Motor neuron (in vitro differentiated cells): ENCODE measurements around the gene CSRP3. TPM values are rescaled to one million over a fixed set of nuclear protein-coding genes. Genes with fewer than 3 reads are reported as not detected.
A peak's percentile ranks its signal among the peaks of the same experiment; 100 is the strongest.

Experiments used
- ATAC-seq, 8 experiments: fragments of 200-7000 bp; cut with Tn5 transposase; replicated peaks in 6 of 8; 2 replicates each; pipeline ENCODE4 v1.8.0; 2021; ENCODE audit warnings: mild to moderate bottlenecking in 8 of 8, moderate library complexity in 8 of 8
- H3K27ac ChIP-seq, 2 donors: fragments of 250-450 bp; sonication (Bioruptor Pico); 2 replicates each; pipeline ENCODE4 v1.9.0; 2021; ENCODE audit warnings: antibody characterized with exemption in 2 of 2, mild to moderate bottlenecking in 2 of 2, moderate library complexity in 1 of 2
- H3K4me1 ChIP-seq, 2 donors: fragments of 250-450 bp; sonication (Bioruptor Pico); replicated peaks in 1 of 2; 2 replicates each; pipeline ENCODE4 v1.6.1; 2021; ENCODE audit warnings: antibody characterized with exemption in 2 of 2, mild to moderate bottlenecking in 2 of 2, moderate library complexity in 1 of 2
- H3K4me3 ChIP-seq, 5 donors: fragments of 250-450 bp; sonication (Bioruptor Pico); 2 replicates each; pipeline ENCODE4 v1.9.0; 2021; ENCODE audit warnings: antibody characterized with exemption in 5 of 5, mild to moderate bottlenecking in 5 of 5, moderate library complexity in 4 of 5
- WGBS, 10 experiments: fragments of 450-650 bp; shearing (Covaris generic); methylation state at CpG; one replicate each; pipeline ENCODE4 v1.0.0; 2022; 5-methylcytosine and 5-hydroxymethylcytosine counted together
- in situ Hi-C, 9 experiments: fragments of 400-800 bp; cut with MboI; loops; one replicate each; pipeline ENCODE4 v1.15.0; 2021; ENCODE audit warnings: low sequenced_read_pairs in 9 of 9, low pct_unique_long_range_greater_than_20kb in 2 of 9; ENCODE audit not compliant: unreplicated experiment in 9 of 9
- total RNA-seq, 8 experiments: library from RNA; unstranded; fragments of 300-600 nt; gene quantifications; 2 replicates each; pipeline versions ENCODE4 v1.2.3 to v1.2.4, GENCODE V29; 2022

The CSRP3 gene
- total RNA-seq, 8 experiments from 2014 or later, result 0.32 to 0.71 TPM; not detected in 6

GRCh38 chr11:19194620-19195308, 7.0 kb downstream of the CSRP3 start:
- ATAC-seq, result no peak
- no peak overlapping the region for H3K4me3 ChIP-seq
- H3K4me1 ChIP-seq, result peaks cover 0 to 16% of the 10 kb centered on the region in 2 donors
- H3K27ac ChIP-seq, result no peak overlapping the region
- in situ Hi-C loops, result no loop called here
- 20 to 92% (median 62%) methylated on average over 1 to 4 of the region's 4 CpGs for WGBS, 10 experiments

- in situ Hi-C loops, result no loop called here
- Histone ChIP-seq H3K4me3 (no peak overlapping the region), H3K27ac (no peak overlapping the region), H3K4me1 (peaks cover 0 to 16% of the 10 kb centered on the region in 2 donors)
- ATAC-seq, result peak in 1 of 8 experiments; percentile 62
- WGBS, 10 experiments, result 17 to 80% (median 58%) methylated on average over 1 to 2 of the region's 2 CpGs; no CpG with 5 or more reads in 1 of the 10 experiments
These were observed 7.9 kb downstream of the CSRP3 start for GRCh38 chr11:19193916-19194315.

GRCh38 chr11:19191530-19192169, 10.1 kb downstream of the CSRP3 start:
- Histone ChIP-seq H3K4me1 (peaks cover 15 to 32% of the 10 kb centered on the region in 2 donors), H3K4me3 (no peak overlapping the region), H3K27ac (no peak overlapping the region)
- in situ Hi-C loops, result no loop called here
- no peak for ATAC-seq
- WGBS, 10 experiments, result 44 to 100% (median 70%) methylated on average over 1 to 7 of the region's 7 CpGs; no CpG with 5 or more reads in 2 of the 10 experiments

DNA sequence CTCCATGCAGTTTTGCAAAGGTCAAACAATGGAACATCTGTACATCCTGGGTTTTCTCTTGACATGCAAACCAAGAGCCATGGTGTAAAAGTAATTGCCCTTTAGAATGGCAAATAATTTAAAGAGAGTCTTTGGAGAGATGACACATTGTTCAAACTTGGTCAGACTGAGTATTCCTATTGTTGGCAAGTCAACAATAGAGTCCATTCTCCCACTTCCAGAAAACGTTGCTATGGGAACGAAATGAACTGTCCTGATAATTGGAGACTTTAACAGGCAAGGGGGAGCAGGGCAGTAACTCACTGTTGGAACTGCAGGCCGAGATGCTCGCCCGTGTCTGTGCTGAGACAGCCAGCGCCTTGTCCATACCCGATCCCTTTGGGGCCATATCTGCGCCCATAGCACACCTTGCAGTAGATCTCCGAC, 13.9 kb downstream of the CSRP3 start:
- Histone ChIP-seq H3K4me1 (peaks cover 15 to 22% of the 10 kb centered on the region in 2 donors), H3K27ac (no peak overlapping the region), H3K4me3 (no peak overlapping the region)
- 0 to 89% (median 18%) methylated on average over 1 to 6 of the region's 9 CpGs; no CpG with 5 or more reads in 4 of the 10 experiments for WGBS, 10 experiments
- peak in 5 of 8 experiments; percentile 84 to 89 (median 86) for ATAC-seq
- in situ Hi-C loops, result no loop called here

- peak overlapping the region; percentile 23 to 50 for H3K27ac ChIP-seq
- in situ Hi-C loops, result no loop called here
- 0 to 40% (median 0%) methylated on average over 1 to 3 of the region's 5 CpGs; no CpG with 5 or more reads in 3 of the 10 experiments for WGBS, 10 experiments
- H3K4me3 ChIP-seq, result no peak overlapping the region
- peak in 7 of 8 experiments; percentile 11 to 79 (median 74) for ATAC-seq
- H3K4me1 ChIP-seq, result peaks cover 15 to 22% of the 10 kb centered on the region in 2 donors
These were observed 14.5 kb downstream of the CSRP3 start for GRCh38 chr11:19187114-19187832.

GRCh38 chr11:19185516-19186052, 16.2 kb downstream of the CSRP3 start:
- H3K27ac ChIP-seq, result no peak overlapping the region
- peaks cover 15 to 28% of the 10 kb centered on the region in 2 donors for H3K4me1 ChIP-seq
- in situ Hi-C loops, result no loop called here
- H3K4me3 ChIP-seq, result no peak overlapping the region
- no peak for ATAC-seq
- WGBS, 10 experiments, result 30 to 93% (median 58%) methylated on average over 1 to 5 of the region's 6 CpGs; no CpG with 5 or more reads in 4 of the 10 experiments

DNA sequence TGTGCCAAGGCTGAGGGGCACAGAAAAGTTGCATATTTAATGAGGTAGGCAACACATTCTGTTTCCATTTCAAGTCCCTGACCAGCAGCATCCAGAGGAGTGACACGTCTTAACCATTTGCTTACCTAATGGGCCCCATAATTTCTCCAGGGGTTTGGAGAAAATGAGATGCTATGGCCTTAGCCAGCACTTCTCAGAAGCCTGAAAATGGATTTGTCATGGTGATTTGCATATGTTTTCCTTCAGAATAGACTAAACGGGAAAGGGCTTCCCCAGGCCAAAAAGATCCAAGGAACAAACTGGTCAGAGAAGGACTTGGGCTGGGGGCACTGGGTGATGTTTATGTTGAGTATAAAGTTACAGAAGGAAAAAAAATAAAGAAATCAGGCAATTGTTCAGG, 16.7 kb downstream of the CSRP3 start:
- in situ Hi-C loops, result no loop called here
- WGBS, 10 experiments, result 20 to 80% (median 56%) methylated on average over 1 to 2 of the region's 2 CpGs; no CpG with 5 or more reads in 5 of the 10 experiments
- H3K4me1 ChIP-seq, result peaks cover 15 to 28% of the 10 kb centered on the region in 2 donors
- H3K4me3 ChIP-seq, result no peak overlapping the region
- ATAC-seq, result peak in 1 of 8 experiments; percentile 28
- no peak overlapping the region for H3K27ac ChIP-seq

DNA sequence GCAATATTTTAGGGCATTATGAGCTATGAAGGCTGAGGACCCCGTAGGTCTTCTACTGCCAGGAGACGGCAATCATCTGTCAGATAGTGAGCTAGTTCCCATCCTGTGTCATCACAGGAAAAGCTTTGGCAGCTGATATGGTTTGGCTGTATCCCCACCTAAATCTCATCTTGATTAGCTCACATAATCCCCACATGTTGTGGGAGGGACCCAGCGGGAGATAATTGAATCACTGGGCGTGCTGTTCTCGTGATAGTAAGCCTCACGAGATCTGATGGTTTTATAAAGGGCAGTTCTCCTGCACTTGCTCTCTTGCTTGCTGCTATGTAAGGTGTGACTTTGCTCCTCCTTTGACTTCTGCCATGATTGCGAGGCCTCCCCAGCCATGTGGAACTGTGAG, 18.1 kb downstream of the CSRP3 start:
- Histone ChIP-seq H3K27ac (no peak overlapping the region), H3K4me1 (peaks cover 14 to 27% of the 10 kb centered on the region in 2 donors), H3K4me3 (no peak overlapping the region)
- ATAC-seq, result no peak
- in situ Hi-C loops, result no loop called here
- 24 to 97% (median 82%) methylated on average over 2 to 5 of the region's 7 CpGs; no CpG with 5 or more reads in 5 of the 10 experiments for WGBS, 10 experiments

DNA sequence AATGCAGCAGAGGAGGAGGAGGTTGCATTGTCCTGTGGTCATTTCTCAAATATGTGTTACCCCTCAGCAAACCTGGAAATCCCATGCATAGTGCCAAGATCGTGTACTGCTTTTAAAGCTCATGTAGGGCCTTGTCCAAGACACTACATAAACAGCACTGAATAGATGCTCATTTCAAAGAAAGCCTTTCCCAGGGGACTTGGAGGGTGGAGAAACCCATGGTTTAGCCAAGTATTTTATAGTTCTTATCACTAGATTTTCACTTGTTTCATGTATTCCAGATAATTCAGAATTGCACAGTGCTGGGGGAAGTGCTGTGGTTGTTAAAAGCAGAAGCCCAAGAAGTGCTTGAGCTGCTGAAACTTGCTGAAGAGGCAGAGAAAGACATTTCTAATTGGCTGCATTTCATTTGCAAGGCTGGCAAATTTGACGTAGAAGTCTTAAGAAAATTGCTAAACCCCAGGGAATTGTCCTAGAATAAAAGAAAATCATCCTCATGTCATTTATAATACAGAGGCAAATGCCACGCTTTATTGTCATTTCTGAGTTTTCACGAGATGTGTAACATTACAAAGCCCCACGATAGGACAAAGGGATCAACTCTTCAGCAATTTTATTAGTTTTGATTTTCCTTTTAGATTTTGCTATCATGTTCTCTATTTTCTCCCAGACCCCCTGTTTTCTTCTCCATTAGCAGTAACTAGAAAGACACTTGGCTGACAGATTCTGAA, 20.1 kb downstream of the CSRP3 start:
- no peak for ATAC-seq
- WGBS, 10 experiments, result 67 to 100% (median 81%) methylated on average over 1 to 5 of the region's 5 CpGs
- no peak overlapping the region for H3K4me3 ChIP-seq
- in situ Hi-C loops, result no loop called here
- H3K4me1 ChIP-seq, result peaks cover under 1 to 9% of the 10 kb centered on the region in 2 donors
- no peak overlapping the region for H3K27ac ChIP-seq

DNA sequence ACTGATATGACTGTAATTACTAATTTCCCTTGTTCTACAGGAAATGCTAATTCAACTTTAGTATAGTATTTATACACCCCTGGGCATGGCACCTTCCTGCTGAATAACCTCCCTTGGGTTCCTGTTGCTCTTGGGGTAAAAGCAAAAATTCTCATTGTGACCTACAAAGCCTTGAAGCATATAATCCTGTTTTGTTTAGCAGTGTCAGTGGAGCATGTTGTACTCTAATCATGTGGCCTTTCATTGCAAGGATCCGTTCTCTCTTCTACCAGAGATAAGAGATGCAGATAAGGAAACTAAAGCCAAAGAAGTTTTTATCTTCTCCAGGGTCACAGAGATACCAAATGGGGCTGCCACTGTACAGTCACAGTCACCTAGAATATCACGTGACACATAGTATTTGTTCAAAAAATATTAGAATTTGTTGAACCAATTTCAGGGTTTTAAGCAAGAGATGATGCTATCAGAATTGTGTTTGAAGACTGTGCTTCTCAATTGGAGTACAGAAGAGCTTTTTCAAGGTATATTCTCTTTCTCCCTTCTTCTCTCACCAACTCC, 25.1 kb downstream of the CSRP3 start:
- in situ Hi-C loops, result no loop called here
- ATAC-seq, result no peak
- Histone ChIP-seq H3K27ac (no peak overlapping the region), H3K4me3 (no peak overlapping the region), H3K4me1 (peaks cover 15 to 18% of the 10 kb centered on the region in 2 donors)
- WGBS, 10 experiments, result 29 to 100% (median 100%) methylated on average over 1 to 2 of the region's 2 CpGs; no CpG with 5 or more reads in 3 of the 10 experiments

DNA sequence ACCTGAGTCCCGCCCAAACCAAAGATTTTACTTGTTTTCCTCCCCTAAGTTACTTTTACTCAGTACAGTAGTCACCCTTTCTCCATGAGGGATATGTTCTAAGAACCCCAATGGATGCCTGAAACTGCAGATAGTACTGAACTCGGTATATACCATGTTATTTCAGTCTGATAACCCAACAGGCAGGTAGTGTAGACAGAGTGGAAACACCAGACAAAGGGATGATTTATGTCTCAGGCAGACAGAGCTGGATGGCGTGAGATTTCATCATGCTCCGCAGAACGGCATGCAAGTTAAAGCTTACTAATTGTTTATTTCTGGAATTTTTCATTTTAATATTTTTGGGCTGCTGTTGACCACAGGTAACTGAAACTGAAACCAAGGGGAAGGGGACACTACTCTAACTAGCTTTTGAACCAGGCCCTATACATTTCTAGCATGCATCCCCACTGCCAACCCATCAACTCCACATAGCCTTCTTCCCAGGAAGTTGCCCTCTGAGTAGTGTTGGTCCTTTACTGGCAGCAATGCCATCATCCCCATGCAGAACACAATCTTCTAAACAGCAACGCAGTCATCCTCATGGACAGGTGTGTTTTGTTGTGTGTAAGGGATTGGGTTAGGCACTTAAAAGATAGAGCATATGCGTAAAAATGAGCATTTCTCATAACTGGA, 27.7 kb downstream of the CSRP3 start:
- WGBS, 10 experiments, result 69 to 100% (median 96%) methylated on average over 1 to 7 of the region's 7 CpGs; no CpG with 5 or more reads in 1 of the 10 experiments
- in situ Hi-C loops, result no loop called here
- H3K27ac ChIP-seq, result no peak overlapping the region

More for the DNA sequence above, 27.7 kb downstream of the CSRP3 start:
- H3K4me1 ChIP-seq, result peaks cover 15 to 18% of the 10 kb centered on the region in 2 donors
- no peak overlapping the region for H3K4me3 ChIP-seq
- ATAC-seq, result peak in 5 of 8 experiments; percentile 40 to 90 (median 58)
